CD4-positive, alpha-beta memory T cell (primary cell): ENCODE measurements around the gene XPR1. TPM values are rescaled to one million over a fixed set of nuclear protein-coding genes. Genes with fewer than 3 reads are reported as not detected.

Source experiments
- CTCF ChIA-PET: fragments of 350-600 bp; sonication (Branson Sonifier 250); formaldehyde crosslinking; loops from one replicate; lab custom pipeline; 2021; ENCODE audit warnings: inconsistent platforms; ENCODE audit not compliant: partially characterized antibody; lab: Charles Lee
- POLR2A ChIA-PET: fragments of 350-600 bp; sonication (Branson Sonifier 250); formaldehyde crosslinking; loops from one replicate; lab custom pipeline; 2021; ENCODE audit not compliant: partially characterized antibody; lab: Charles Lee
- DNase-seq, 5 donors: peaks; one replicate each; pipeline versions ENCODE4 v3.0.0 to v3.0.0-alpha.2; 2020 to 2022; ENCODE audit warnings: mixed read lengths in 1 of 5
- H3K27ac ChIP-seq: one replicate; pipeline ENCODE4 v1.7.0; 2013; ENCODE audit warnings: low read depth, low read length
- H3K27me3 ChIP-seq: 2 replicates; pipeline ENCODE4 v1.7.0; 2013; ENCODE audit warnings: mild to moderate bottlenecking, low read length, moderate library complexity; ENCODE audit not compliant: insufficient read depth
- H3K36me3 ChIP-seq: 2 replicates; pipeline ENCODE4 v1.7.0; 2013; ENCODE audit warnings: mild to moderate bottlenecking, low read length, moderate library complexity; ENCODE audit not compliant: insufficient read depth
- H3K4me1 ChIP-seq: 2 replicates; pipeline ENCODE4 v1.7.0; 2013; ENCODE audit warnings: mild to moderate bottlenecking, low read length, moderate library complexity; ENCODE audit not compliant: insufficient read depth
- H3K4me3 ChIP-seq, 2 donors: one replicate each; pipeline ENCODE4 v1.7.0; 2013; ENCODE audit warnings: low read length in 2 of 2, mild to moderate bottlenecking in 1 of 2
- H3K9me3 ChIP-seq, 2 donors: one replicate each; pipeline ENCODE4 v1.7.0; 2013; ENCODE audit warnings: low read length in 2 of 2, control low read depth in 1 of 2; ENCODE audit not compliant: control insufficient read depth in 1 of 2
- H3K27ac Mint-ChIP-seq, 7 donors: one replicate each; pipeline ENCODE4 v1.8.0; 2020 to 2021; ENCODE audit warnings: mixed read lengths in 7 of 7, mild to moderate bottlenecking in 6 of 7, inconsistent platforms in 3 of 7, moderate library complexity in 3 of 7
- H3K27me3 Mint-ChIP-seq, 2 donors: one replicate each; pipeline ENCODE4 v1.8.0; 2020 to 2021; ENCODE audit warnings: mixed read lengths in 2 of 2
- H3K36me3 Mint-ChIP-seq, 2 donors: one replicate each; pipeline ENCODE4 v1.8.0; 2020 to 2021; ENCODE audit warnings: mixed read lengths in 2 of 2, inconsistent platforms in 1 of 2, mild to moderate bottlenecking in 1 of 2
- H3K4me1 Mint-ChIP-seq, 4 donors: one replicate each; pipeline ENCODE4 v1.8.0; 2020 to 2021; ENCODE audit warnings: mixed read lengths in 4 of 4, mild to moderate bottlenecking in 1 of 4
- H3K4me3 Mint-ChIP-seq, 8 donors: one replicate each; pipeline ENCODE4 v1.8.0; 2020 to 2021; ENCODE audit warnings: mixed read lengths in 8 of 8, mild to moderate bottlenecking in 7 of 8, moderate library complexity in 6 of 8, inconsistent platforms in 3 of 8
- H3K9me3 Mint-ChIP-seq, 8 donors: one replicate each; pipeline ENCODE4 v1.8.0; 2020 to 2021; ENCODE audit warnings: mixed read lengths in 8 of 8, mild to moderate bottlenecking in 5 of 8, inconsistent platforms in 3 of 8, moderate library complexity in 1 of 8
- intact Hi-C: fragments of 100-400 bp; cut with micrococcal nuclease; formaldehyde crosslinking; loops from one replicate; pipeline ENCODE4 v1.15.1; 2023
- polyA plus RNA-seq, 2 donors: library from polyadenylated mRNA; unstranded; fragments of 300-500 nt; fragmentation: Illumina TruSeq; gene quantifications; one replicate each; pipeline ENCODE4 v1.2.3, GENCODE V29; 2021
- total RNA-seq, 2 experiments: library from RNA; stranded (reverse); gene quantifications; one replicate each; pipeline ENCODE4 v1.2.3, GENCODE V29; 2021

The XPR1 gene
- total and polyA plus RNA-seq, 4 experiments from 2014 or later: 6.5 to 17.0 (median 12.6) TPM

- H3K9me3 ChIP-seq: no peaks in the 10 kb centered on the region
- no peak overlapping the region for H3K4me3 ChIP-seq
- no peaks in the 10 kb centered on the region for H3K36me3 Mint-ChIP-seq
- H3K36me3 ChIP-seq: no peaks in the 10 kb centered on the region
- H3K27ac ChIP-seq: no peak overlapping the region
- intact Hi-C loops: no loop called here
- no peaks in the 10 kb centered on the region for H3K4me1 Mint-ChIP-seq
- no peak overlapping the region for H3K27ac Mint-ChIP-seq
- peaks cover 0 to 4% (median 0%) of the 10 kb centered on the region in 8 donors for H3K9me3 Mint-ChIP-seq
- no peak for DNase-seq
- H3K27me3 ChIP-seq: no peaks in the 10 kb centered on the region
- no peaks in the 10 kb centered on the region for H3K4me1 ChIP-seq
- CTCF ChIA-PET: no interaction called here
- no peak overlapping the region for H3K4me3 Mint-ChIP-seq
- POLR2A ChIA-PET: no interaction called here
- H3K27me3 Mint-ChIP-seq: peaks cover 11 to 23% of the 10 kb centered on the region in 2 donors
These were observed 274.1 kb downstream of the XPR1 start for GRCh38 chr1:180905927-180906326.

GRCh38 chr1:180906511-180906910, 274.7 kb downstream of the XPR1 start:
- Mint-ChIP-seq H3K27ac (no peak overlapping the region), H3K9me3 (peaks cover 0 to 4% (median 0%) of the 10 kb centered on the region in 8 donors), H3K36me3 (no peaks in the 10 kb centered on the region), H3K4me3 (no peak overlapping the region), H3K27me3 (peaks cover 14 to 26% of the 10 kb centered on the region in 2 donors), H3K4me1 (peaks cover 0 to 2% (median under 1%) of the 10 kb centered on the region in 4 donors)
- no peak overlapping the region for H3K4me3 ChIP-seq
- intact Hi-C loops: no loop called here
- no peaks in the 10 kb centered on the region for H3K36me3 ChIP-seq
- DNase-seq: no peak
- ChIA-PET CTCF (no interaction called here), POLR2A (no interaction called here)
- H3K27ac ChIP-seq: no peak overlapping the region
- H3K27me3 ChIP-seq: no peaks in the 10 kb centered on the region
- H3K4me1 ChIP-seq: no peaks in the 10 kb centered on the region
- H3K9me3 ChIP-seq: no peaks in the 10 kb centered on the region

GRCh38 chr1:180907313-180908055, 275.7 kb downstream of the XPR1 start:
- ChIA-PET CTCF (no interaction called here), POLR2A (interaction anchor here (1.0 kb wide), 1 partner anchor 115 kb away, joined by 3 read pairs; no protein-coding TSS in a partner anchor)
- Mint-ChIP-seq H3K4me3 (no peak overlapping the region), H3K4me1 (peaks cover 0 to 7% (median 3%) of the 10 kb centered on the region in 4 donors), H3K27ac (no peak overlapping the region), H3K27me3 (peaks cover 17 to 26% of the 10 kb centered on the region in 2 donors), H3K9me3 (peaks cover 0 to 3% (median 0%) of the 10 kb centered on the region in 8 donors), H3K36me3 (no peaks in the 10 kb centered on the region)
- H3K36me3 ChIP-seq: no peaks in the 10 kb centered on the region
- H3K4me1 ChIP-seq: no peaks in the 10 kb centered on the region
- DNase-seq: no peak
- no peak overlapping the region for H3K27ac ChIP-seq
- intact Hi-C loops: no loop called here
- H3K9me3 ChIP-seq: no peaks in the 10 kb centered on the region
- H3K27me3 ChIP-seq: no peaks in the 10 kb centered on the region
- no peak overlapping the region for H3K4me3 ChIP-seq

GRCh38 chr1:180908074-180908765, 276.4 kb downstream of the XPR1 start:
- H3K9me3 ChIP-seq: no peaks in the 10 kb centered on the region
- no peak overlapping the region for H3K4me3 ChIP-seq
- H3K36me3 ChIP-seq: no peaks in the 10 kb centered on the region
- ChIA-PET CTCF (no interaction called here), POLR2A (no interaction called here)
- H3K27me3 ChIP-seq: no peaks in the 10 kb centered on the region
- intact Hi-C loops: no loop called here
- Mint-ChIP-seq H3K4me3 (no peak overlapping the region), H3K4me1 (peaks cover 0 to 7% (median 3%) of the 10 kb centered on the region in 4 donors), H3K9me3 (peaks cover 0 to 3% (median 0%) of the 10 kb centered on the region in 8 donors), H3K27ac (no peak overlapping the region), H3K36me3 (no peaks in the 10 kb centered on the region), H3K27me3 (peaks cover 17 to 26% of the 10 kb centered on the region in 2 donors)
- no peaks in the 10 kb centered on the region for H3K4me1 ChIP-seq
- DNase-seq: no peak
- H3K27ac ChIP-seq: no peak overlapping the region

- intact Hi-C loops: no loop called here
These were observed 277.2 kb downstream of the XPR1 start for GRCh38 chr1:180909005-180909414.

DNA sequence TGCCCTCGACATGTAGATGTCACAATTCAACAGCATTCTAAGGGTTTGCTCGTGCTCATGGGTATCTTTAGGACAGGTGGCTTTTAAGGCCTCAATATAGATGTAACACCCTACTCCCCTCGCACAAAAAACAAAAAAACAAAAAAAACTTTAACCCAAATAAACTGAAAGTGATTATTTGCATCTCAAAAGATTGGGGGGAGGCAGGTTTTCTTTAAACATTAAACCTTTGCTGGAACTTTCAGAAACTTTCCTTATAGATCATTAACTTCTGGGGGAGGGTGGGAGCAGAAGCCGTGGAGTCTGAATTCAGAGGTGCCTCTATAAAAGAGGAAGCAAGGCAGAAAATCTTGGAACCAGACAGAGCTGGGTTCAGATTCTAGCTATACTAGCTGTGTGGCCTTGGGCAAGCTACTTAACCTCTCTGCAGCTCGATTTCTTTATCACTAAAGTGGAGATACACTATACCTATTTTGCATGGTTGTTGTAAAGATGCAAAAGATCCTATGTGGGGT, 277.7 kb downstream of the XPR1 start:
- Mint-ChIP-seq H3K9me3 (peaks cover 0 to 1% (median 0%) of the 10 kb centered on the region in 8 donors), H3K27ac (no peak overlapping the region), H3K36me3 (no peaks in the 10 kb centered on the region), H3K27me3 (peaks cover 17 to 36% of the 10 kb centered on the region in 2 donors), H3K4me3 (no peak overlapping the region), H3K4me1 (peaks cover 0 to 16% (median 7%) of the 10 kb centered on the region in 4 donors)
- DNase-seq: no peak
- Histone ChIP-seq H3K27me3 (no peaks in the 10 kb centered on the region), H3K27ac (no peak overlapping the region), H3K4me3 (no peak overlapping the region), H3K9me3 (no peaks in the 10 kb centered on the region), H3K4me1 (no peaks in the 10 kb centered on the region), H3K36me3 (no peaks in the 10 kb centered on the region)
- intact Hi-C loops: no loop called here
- CTCF ChIA-PET: no interaction called here
- POLR2A ChIA-PET: no interaction called here

More at GRCh38 chr1:180909005-180909414, 277.2 kb downstream of the XPR1 start:
- Histone ChIP-seq H3K27me3 (no peaks in the 10 kb centered on the region), H3K4me3 (no peak overlapping the region), H3K27ac (no peak overlapping the region), H3K36me3 (no peaks in the 10 kb centered on the region), H3K9me3 (no peaks in the 10 kb centered on the region), H3K4me1 (no peaks in the 10 kb centered on the region)
- H3K27ac Mint-ChIP-seq: no peak overlapping the region
- ChIA-PET CTCF (no interaction called here), POLR2A (no interaction called here)
- H3K4me3 Mint-ChIP-seq: no peak overlapping the region
- H3K36me3 Mint-ChIP-seq: no peaks in the 10 kb centered on the region
- H3K27me3 Mint-ChIP-seq: peaks cover 17 to 32% of the 10 kb centered on the region in 2 donors
- DNase-seq: no peak
- H3K4me1 Mint-ChIP-seq: peaks cover 0 to 15% (median 7%) of the 10 kb centered on the region in 4 donors
- H3K9me3 Mint-ChIP-seq: peaks cover 0 to 3% (median 0%) of the 10 kb centered on the region in 8 donors

- POLR2A ChIA-PET: no interaction called here
- no peak for DNase-seq
- Histone ChIP-seq H3K27me3 (no peaks in the 10 kb centered on the region), H3K4me3 (no peak overlapping the region), H3K27ac (no peak overlapping the region), H3K4me1 (no peaks in the 10 kb centered on the region), H3K9me3 (no peaks in the 10 kb centered on the region), H3K36me3 (no peaks in the 10 kb centered on the region)
- peaks cover 0 to 16% (median 7%) of the 10 kb centered on the region in 4 donors for H3K4me1 Mint-ChIP-seq
- no peak overlapping the region for H3K27ac Mint-ChIP-seq
- CTCF ChIA-PET: no interaction called here
- peaks cover 27 to 36% of the 10 kb centered on the region in 2 donors for H3K27me3 Mint-ChIP-seq
- H3K9me3 Mint-ChIP-seq: peaks cover 0 to 1% (median 0%) of the 10 kb centered on the region in 8 donors
- H3K4me3 Mint-ChIP-seq: peak overlapping the region in 5 of 8 donors; percentile 9 to 65 (median 51)
- intact Hi-C loops: no loop called here
- H3K36me3 Mint-ChIP-seq: no peaks in the 10 kb centered on the region
These were observed 279.9 kb downstream of the XPR1 start for GRCh38 chr1:180911640-180912191.
